Activated CD4-positive, alpha-beta T cell treated with anti-CD3 and anti-CD28 coated beads, Interleukin-2, amount 50 U/mL, for 4 hours (primary cell): ENCODE results near the gene ZWINT.
A peak's percentile ranks its signal among the peaks of the same experiment; 100 is the strongest.

Source experiments
- DNase-seq, 2 experiments: peaks; one replicate each; pipeline ENCODE4 v3.0.0-alpha.2; 2020

ZWINT gene

DNA sequence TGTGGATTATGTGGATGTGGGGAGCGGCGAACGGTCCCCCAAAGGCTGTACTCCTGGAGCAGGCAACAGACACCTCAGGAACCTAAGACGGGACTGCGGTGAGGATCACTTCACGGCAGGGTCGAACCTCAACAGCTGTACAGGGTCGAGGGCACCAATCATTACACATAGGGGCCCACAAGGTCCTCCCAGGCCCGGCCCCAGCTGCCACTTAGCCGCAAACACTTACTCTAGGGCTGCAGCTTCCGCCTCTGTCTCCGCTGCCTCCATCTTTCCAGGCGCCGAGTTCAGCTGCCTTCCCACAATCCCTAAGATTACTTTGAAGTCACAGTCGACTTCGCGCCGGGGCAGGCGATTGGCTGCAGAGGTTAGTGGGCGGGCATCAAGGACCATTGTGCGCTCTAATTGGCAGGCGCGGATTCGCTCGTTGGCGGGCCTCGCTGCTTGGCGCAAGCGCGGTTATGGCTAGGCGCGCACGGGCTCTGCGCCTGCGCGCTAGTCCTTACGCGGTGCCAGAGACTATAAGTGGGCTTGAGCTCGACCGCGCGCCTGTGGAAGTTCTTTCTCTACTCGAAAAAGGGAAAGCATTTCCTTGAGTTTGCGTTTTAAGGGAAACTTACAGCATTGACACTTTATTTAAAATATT lies at the start of gene ZWINT:
Gene ZWINT, minus strand, starts transcription at position 293 of the 646 bp plus-strand sequence. Its CDS starts 23 bp downstream, at position 270.
- peak; percentile 89 to 90 for DNase-seq

GRCh38 chr10:56383806-56384205 lies 22.7 kb upstream of the ZWINT start:
- no peak for DNase-seq

GRCh38 chr10:56370217-56371113 lies 9.4 kb upstream of the ZWINT start:
- no peak for DNase-seq

DNA sequence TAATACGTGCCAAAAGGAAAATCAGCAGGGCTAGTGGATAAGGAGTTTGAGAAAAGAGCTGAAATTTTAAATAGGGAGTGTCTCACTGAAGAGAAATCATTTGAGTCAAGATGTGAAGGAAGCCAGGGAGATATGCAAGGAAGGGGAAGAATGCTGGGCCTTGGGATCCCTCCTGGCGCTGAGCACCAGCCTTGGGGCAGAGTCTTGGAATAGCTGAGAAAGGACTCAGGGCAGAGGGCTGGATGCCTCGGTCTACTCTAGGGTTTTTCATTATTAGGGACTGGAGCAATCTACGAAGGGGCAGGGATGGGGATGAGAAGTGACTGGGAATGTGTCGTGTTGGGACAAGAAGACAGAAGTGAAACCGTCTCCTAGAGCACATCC lies 484 bp downstream of the ZWINT start:
- DNase-seq = no peak

DNA sequence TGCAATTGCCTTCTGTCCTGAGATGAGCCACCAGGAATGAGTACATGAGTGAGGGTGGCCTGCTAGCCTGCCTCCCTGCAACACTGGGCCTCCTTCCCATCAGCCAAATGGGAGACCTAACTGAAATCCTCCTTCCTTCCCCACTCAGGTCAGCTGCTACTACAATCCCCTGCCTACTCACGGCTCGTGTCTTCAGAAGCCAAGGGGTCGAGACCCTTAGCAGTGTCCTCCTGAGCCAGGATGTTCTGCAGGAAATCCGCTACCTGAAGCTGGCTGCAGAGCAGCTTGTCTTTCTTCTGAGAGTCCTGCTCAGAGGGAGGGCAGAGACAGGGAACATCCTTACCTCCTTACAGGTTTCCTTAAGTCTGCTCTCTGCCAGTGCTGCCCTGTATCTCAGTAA lies 1.2 kb downstream of the ZWINT start:
- DNase-seq = no peak

DNA sequence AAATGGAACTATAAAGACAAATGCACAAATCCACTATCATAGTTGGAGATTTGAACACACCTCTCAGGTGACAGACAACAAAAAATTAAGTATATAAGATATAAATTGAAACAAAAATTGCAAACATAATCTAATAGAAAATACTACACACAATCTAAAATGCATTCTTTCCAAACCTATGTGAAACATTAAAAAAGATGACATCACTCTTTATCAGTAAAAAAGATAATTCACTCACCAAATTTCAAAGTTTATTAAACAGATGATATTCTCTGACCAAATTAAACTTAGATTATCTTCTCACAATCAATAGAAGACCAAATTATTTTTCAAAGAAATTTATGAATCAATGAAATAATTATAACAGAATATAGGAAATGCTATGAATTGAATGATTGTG lies 4.0 kb downstream of the ZWINT start:
- DNase-seq = no peak

DNA sequence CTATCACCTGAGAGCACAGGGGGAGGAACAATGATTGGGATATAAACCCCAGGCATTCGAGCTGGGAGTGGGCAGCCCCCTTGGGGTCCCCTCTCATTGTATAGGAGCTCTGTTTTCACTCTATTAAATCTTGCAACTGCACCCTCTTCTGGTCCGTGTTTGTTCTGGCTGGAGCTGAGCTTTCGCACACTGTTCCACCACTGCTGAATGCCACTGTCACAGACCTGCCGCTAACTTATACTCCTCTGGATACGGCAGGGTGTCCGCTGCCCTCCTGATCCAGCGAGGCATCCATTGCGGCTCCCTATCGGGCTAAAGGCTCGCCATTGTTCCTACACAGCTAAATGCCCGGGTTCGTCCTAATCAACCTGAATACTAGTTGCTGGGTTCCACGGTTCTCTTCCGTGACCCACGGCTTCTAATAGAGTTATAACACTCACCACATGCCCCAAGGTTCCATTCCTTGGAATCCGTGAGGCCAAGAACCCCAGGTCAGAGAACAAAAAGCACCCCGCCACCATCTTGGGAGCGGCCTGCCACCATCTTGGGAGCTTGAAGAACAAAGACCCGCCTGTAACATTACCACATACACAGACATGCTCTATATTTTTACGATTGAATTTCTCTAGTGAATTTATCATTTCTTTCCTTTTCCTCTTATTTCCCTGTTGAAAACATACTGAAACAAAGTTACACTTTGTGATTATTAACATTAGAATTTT lies 9.0 kb downstream of the ZWINT start:
- DNase-seq = no peak

- DNase-seq = no peak
These were observed 11.4 kb downstream of the ZWINT start for GRCh38 chr10:56349611-56350010.

DNA sequence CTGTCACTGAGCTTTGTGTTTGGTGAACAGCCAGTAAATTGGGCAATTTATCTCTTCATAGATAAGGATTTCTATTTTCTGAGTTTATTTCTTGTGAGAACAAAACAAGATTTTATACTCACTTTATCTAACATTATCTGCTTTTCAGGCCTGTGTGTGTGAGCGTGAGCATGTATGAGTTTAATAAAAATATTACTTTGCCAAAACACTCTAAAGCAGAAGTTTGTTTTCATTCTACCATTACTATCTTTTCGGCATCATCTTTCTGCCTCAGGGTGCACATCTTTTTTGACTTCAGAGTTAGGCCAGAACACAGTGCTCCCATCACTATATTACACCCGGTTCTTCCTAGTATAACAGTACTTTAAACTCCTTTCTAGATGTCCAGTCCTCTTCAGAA lies 13.0 kb downstream of the ZWINT start:
- DNase-seq = no peak

GRCh38 chr10:56346845-56347415 lies 14.1 kb downstream of the ZWINT start:
- no peak for DNase-seq

- no peak for DNase-seq
These were observed 19.4 kb downstream of the ZWINT start for GRCh38 chr10:56341612-56342011.

- DNase-seq = no peak
These were observed 31.1 kb downstream of the ZWINT start for GRCh38 chr10:56329961-56330360.

DNA sequence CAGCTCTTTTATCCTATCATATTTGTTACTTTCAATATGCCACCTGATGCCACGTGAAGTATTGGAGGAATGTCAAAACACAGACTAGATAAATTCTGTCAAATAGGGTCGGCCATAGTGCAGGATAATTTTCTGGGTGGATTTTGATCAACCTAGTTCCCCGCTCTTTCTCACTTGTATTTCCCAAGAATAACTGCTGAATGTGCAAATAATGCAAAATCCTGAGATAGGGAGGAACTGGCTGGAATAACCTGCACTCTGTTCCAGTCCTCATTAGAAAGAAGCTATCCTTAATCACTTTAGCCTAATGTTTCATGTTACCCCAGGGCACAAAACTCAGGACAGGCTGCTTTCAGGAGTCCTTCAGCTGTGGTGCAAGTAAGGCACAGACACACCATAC lies 33.9 kb downstream of the ZWINT start:
- no peak for DNase-seq

DNA sequence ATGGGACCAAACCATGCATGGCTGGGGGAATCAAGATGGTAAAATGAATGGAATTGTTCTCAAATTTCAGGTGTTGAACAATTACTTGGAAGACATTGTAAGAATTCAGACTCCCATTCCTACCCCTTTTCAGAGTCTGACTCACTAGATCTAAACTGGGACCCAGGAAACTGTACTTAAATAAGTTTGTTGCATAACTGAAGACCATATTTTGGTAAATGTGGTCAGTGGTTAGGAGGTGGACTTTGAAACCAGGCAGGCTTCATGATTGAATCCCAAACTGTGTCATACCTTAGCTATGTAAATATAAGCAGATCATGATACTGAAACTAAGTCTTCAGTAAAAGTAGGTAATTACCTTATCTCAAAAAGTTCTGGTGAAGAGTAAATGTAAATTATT lies 41.7 kb downstream of the ZWINT start:
- no peak for DNase-seq

DNA sequence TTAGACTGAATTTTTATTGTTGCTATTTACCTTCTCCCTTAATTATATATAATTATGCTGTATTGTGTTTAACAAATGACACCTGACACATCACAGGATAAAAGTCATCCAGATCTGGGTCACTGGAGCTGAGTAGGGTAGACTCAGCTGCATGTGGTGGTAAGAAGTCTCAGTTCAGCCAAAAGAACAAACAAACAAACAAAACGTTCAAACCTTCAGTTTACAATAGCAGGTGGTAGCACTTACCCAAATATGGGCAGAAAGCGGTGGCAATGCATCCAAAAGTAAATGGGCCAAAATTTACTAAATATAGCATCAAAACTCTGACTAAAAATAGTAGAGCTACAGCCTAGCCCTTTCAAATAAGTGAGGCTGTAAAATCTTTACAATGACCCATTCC lies 42.2 kb downstream of the ZWINT start:
- no peak for DNase-seq

DNA sequence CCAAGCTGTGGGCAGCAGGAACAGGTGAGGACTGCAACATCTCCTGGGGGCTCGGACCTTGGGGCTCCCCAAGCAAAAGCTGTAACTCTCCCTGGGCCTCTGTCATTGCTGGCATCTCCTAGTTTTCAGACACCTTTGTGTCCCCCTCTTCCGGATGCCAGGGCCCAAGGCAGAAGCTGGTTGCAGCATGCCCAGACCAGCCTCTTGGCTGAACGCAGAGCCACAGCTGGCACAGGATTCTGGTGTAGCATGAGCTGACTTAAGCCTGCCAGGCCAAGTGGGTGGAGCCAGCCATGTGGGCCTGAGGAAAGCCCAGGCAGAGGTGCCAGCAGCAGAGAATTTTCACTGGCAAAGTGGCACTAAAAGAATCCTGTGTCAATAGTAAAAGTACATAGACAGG lies 43.5 kb downstream of the ZWINT start:
- DNase-seq = no peak

DNA sequence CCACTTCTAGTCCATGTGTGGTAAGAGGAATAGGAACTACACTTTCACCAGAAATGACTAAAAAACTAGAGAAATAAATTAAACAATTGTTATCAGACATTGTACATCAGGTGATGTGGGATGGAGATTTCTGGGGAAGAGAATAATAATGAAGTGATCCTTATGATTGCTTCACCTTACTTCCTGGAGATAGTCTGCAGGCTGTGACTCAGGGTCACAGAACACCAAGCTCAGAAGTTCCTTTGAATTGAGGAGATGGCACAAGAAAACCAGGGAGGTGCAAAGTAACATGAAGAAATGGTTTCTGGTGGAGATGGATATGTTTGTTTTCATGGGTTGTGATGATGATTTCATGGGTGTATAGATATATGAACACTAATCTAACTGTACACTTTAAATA lies 44.5 kb downstream of the ZWINT start:
- no peak for DNase-seq
